SU-DHL-6 (cell line): ENCODE results near the gene ZMIZ1.

Experiments used
- EZH2phosphoT487 ChIP-seq: fragments of 200-600 bp; sonication (generic), shearing (Covaris generic); conservative IDR thresholded peaks from 2 replicates; pipeline ENCODE4 v1.6.1; 2018; ENCODE audit warnings: mild to moderate bottlenecking, antibody characterized with exemption, low read length, moderate library complexity, mixed read lengths
- TF ChIP-seq, protein P1 (sequence below): fragments of 200-600 bp; sonication (generic); IDR thresholded peaks from one replicate; pipeline ENCODE4 v1.5.1; 2017; ENCODE audit warnings: antibody characterized with exemption, mild to moderate bottlenecking, low read length, moderate library complexity; ENCODE audit not compliant: insufficient read depth, poor library complexity, severe bottlenecking

DNA sequence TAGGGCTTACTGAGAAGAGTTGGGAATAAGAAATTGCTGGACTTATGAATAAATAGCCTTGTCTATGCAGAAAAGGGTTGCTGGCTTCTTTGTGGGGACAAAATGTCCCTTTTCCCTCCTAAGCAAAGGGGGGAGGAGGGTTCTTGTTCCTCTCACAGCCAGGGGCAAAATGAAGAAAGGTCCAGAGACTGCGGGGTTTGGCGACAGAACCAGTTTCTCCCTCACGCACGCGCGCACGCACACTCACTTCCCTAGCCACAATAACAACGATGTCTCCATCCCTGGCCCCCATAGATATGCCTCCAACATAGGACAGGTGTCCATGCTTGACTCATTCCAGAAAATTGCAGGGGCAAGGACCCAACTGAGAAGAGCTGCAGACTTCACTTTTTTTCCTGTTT, 3.3 kb downstream of the ZMIZ1 start:
- TF ChIP-seq, protein P1, sequence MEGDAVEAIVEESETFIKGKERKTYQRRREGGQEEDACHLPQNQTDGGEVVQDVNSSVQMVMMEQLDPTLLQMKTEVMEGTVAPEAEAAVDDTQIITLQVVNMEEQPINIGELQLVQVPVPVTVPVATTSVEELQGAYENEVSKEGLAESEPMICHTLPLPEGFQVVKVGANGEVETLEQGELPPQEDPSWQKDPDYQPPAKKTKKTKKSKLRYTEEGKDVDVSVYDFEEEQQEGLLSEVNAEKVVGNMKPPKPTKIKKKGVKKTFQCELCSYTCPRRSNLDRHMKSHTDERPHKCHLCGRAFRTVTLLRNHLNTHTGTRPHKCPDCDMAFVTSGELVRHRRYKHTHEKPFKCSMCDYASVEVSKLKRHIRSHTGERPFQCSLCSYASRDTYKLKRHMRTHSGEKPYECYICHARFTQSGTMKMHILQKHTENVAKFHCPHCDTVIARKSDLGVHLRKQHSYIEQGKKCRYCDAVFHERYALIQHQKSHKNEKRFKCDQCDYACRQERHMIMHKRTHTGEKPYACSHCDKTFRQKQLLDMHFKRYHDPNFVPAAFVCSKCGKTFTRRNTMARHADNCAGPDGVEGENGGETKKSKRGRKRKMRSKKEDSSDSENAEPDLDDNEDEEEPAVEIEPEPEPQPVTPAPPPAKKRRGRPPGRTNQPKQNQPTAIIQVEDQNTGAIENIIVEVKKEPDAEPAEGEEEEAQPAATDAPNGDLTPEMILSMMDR, result no peak
- TF ChIP-seq EZH2phosphoT487, result no peak
